ENCODE measurements around the gene IST1.
"Not testable (repeated sequence)": the region's sequence is repeated elsewhere in the genome, so short reads cannot be mapped to it uniquely, and the experiment has no call there.

Gene IST1

DNA sequence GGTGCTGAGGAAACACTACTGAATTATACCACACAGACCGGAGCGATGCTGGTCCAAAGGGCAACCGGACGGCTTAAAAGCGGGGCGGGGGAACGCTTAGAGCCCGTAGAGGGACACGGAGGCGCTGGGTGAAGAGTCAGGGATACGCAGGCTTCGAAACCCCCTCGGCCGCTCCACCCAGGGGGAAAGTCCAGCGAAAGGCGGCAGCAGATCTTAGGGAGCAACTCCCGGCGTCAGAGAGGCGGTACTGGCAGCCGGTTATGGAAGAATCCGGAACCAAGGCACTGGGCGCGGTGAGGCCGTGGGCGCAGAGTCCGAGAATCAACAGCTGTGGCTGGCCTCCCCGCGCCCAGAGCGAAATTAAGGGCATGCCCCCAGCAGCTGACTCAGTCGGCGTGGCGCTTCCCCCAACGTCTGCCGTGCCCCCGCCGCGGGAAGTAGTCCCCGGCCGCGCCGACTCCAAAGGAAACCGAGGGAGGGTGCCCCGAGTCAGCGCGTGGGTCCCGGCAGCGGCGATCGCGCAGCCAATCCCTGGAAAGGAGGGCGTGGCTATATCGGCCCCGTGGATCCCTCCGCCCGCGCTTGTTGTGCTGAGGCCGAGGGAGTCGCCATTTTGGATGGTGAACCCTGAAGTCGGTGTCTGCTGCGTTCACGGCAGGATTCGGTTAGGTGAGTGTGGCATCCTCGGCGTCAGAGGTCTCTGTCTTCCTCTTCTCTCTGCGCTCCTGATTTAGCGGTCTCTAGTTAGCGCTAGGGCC is at the start of gene IST1:
Gene IST1 (plus strand): TSS at position 611 of the 758 bp plus-strand sequence. CDS start 20,110 bp downstream, outside the sequence.
- peak; percentile 53 for DNase-seq

- DNase-seq: no peak
Measured at GRCh38 chr16:71845639-71846430, 49.5 kb upstream of the IST1 start, which contains the start of gene ATXN1L. Gene ATXN1L (plus strand): TSS chr16:71845976. CDS start chr16:71849741, 3,765 bp downstream.

- DNase-seq: no peak
Measured at GRCh38 chr16:71846431-71846830, 48.9 kb upstream of the IST1 start.

DNA sequence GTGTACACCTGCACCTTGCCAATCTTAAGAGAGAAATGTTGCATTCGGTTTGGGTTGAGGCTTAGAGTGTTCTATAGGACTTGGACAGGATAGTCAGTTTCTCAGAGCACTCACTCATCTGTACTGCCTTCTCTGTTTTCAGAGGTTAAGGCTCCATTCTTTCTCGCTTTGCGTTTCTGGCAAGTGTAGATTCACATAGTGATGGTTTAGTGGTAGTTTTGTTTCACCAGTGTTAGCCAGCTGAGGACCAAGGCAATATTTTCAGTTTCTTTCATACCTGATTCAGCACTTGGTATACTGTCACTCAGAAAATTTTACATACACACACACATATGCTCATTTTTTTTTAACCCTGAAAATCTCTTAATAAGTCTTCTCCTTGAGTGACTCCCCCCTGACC is 48.2 kb upstream of the IST1 start:
- DNase-seq: no peak

GRCh38 chr16:71848622-71849021 is 46.7 kb upstream of the IST1 start:
- DNase-seq: no peak

GRCh38 chr16:71851746-71852145 is 43.6 kb upstream of the IST1 start:
- DNase-seq: no peak

- no peak for DNase-seq
Measured at GRCh38 chr16:71852158-71852557, 43.2 kb upstream of the IST1 start.

- no peak for DNase-seq
Measured at GRCh38 chr16:71852561-71852960, 42.8 kb upstream of the IST1 start.

DNA sequence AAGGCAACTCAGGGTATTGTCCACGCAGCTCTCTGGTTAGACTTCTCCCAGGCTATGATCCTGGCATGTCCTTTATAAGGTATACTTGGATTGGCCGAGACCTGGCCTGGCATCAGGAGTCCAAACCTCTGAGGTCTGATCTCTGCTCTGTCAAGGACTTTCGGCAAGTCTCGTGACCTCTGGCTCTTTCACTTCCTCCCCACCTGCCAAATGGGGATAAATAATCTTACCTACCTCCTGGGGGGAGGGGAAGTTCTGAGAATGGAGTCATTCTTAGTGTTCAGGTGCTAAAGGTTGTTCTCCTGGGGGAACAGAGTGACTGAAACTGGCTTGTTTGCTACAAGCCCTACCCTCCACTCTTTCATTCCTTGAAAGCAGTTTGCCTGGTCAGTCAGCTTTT is 41.9 kb upstream of the IST1 start:
- no peak for DNase-seq

- no peak for DNase-seq
Measured at GRCh38 chr16:71854369-71854948, 40.9 kb upstream of the IST1 start.

DNA sequence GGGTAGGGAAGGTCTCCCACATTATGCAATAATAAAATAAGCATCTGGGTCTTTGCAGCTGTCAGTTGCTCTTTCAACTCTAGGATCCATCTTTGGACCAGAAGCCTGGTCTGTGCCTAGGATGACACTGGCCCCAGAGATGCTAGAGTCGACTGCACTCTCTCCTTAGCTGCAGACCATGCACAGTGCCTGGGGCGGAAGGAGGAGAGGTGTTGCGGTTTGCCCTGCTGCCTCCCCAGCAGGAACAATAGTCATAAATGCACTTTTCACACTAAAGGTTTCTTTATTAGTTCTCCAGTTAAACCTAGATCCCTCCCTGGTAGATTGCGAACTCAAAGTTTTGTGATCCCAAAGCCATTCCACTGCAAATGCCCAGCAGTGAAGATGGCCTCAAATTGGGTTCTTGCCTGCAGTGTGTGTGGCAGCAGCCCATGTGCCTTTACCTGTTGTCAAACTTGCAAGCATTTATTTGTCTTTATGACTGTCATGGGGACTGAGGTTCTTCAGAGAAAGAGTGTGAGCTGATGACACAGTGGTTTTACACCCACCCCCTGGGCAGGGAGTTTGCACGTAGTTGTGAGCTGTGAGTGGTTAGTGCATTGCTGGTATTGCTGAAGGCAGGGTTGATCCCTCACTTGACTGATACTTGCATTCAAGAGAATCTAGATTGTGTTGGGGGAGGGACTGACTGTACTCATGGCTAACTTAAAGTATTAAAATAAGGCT is 39.2 kb upstream of the IST1 start:
- DNase-seq: no peak

DNA sequence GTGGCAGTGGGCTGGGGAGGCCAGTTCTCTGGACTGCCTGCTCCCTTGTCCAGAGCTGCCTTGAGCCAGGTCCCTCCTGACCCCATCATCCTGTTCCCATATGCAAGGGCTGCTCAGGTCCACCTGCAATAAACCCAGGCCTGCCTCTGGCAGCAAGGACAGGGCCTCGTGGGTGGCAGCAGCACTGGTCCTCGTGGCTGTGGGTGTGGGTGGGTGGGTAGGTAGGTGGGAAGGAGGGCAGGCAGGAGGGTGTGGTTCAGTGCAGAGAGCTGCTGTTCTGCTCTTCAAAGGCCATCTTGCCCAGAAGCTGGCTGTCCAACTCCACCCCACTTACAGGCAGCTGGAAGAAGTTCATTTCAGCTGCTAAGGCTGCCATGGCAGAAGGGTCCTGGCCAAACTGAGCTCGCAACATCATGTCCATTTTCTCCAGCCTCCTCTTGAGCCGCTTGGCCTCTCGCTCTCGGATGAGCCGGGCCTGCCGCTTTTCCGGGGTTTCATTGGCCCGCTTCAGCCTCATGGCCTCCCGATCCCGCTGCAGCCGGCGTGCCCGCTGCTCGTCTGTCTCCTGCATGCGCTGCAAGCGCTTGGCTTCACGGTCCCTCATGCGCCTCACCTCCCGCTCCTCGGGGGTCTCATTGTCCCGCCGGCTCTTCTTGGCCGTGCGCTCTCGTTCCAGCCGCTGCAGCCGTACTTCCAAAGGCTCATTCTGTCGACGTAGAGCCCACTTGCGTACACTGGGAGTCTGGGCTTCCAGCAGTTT is 35.4 kb upstream of the IST1 start:
- no peak for DNase-seq

DNA sequence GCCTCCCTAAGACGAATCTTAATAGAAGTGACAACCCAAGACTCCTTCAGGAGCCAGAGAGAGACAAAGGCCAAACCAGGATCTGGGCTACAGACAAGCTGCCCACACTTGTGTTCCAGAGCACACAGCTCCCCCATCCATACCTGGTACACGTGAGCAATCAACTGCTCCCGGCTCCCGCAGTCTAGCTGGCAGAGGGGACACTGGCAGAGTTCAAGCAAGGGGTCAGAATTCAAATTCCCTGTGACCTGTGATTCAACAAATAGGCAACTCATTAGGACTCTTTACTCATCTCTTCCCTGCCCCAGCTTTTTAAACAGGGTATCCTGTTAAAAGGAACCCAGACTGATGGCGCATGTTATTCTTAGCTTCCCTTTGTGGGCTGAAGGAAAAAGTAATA is 31.3 kb upstream of the IST1 start:
- DNase-seq: no peak

DNA sequence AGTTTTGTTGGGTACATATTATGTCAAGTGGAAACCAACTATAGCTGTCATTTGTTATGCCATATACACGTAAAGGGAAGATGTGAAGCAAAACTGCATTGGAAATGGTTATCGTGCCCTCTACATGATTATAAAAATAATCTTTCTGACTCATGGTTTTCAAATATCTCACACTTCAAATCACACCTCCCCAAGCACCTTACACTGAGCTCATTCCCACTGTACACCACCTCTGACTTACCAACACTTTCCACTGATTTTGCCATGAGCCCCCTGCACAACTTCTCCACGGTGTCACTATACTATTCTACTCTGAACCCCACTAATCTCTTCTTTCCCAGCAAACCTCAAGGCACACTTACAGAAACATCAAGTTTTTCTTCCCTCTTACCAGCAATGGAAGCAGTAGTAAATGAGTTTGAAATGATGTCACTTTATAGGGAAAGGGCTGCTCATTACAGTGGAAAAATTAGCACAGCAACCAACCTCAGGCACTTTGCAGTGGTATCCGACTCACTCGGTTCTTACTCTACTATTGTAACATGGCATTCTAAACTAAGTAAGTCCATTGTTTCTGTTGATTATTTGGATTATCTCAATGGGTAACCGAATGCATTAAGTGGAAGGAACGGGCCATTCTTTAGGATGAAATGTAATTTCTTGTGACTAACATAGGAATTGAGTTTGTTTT is 30.0 kb upstream of the IST1 start:
- no peak for DNase-seq

- not testable (repeated sequence) for DNase-seq
Measured at GRCh38 chr16:71867175-71867574, 28.2 kb upstream of the IST1 start.

- DNase-seq: no peak
Measured at GRCh38 chr16:71867939-71868338, 27.4 kb upstream of the IST1 start.

DNA sequence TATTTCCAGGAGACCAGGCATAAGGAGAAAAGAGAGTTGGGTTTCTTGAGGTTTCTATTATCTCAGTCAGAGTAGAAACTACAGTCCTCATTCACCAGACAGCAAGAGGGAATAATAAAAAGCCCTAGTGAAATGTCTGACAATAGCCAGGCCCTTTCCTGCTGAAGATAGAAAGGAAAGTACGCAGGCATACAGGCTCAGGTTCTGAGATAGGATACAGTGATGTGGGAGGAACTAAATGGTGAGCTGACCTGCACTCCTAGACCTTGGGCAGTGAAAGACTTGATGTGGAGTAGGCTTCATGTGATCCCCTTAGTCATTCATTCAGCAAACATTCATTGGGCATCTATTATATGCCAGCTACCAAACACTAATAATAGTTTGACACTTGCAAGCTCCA is 26.2 kb upstream of the IST1 start:
- DNase-seq: no peak

- no peak for DNase-seq
Measured at GRCh38 chr16:71870818-71871217, 24.5 kb upstream of the IST1 start.

DNA sequence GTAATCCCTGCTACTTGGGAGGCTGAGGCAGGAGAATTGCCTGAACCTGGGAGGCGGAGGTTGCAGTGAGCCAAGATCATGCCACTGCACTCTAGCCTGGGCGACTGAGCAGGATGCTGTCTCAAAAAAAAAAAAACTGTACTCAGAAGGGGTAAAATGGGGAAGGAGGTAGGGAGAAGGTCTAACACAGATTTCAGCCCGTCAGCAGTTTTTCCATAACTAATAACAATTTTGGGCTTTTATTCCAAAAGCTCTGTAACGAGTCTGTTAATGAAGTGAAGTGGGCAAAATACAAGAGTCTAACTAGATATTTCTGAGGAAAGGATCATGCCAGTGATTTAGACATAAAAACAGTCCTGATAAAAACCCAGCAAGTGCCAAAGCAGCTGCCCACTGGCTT is 22.1 kb upstream of the IST1 start:
- no peak for DNase-seq

DNA sequence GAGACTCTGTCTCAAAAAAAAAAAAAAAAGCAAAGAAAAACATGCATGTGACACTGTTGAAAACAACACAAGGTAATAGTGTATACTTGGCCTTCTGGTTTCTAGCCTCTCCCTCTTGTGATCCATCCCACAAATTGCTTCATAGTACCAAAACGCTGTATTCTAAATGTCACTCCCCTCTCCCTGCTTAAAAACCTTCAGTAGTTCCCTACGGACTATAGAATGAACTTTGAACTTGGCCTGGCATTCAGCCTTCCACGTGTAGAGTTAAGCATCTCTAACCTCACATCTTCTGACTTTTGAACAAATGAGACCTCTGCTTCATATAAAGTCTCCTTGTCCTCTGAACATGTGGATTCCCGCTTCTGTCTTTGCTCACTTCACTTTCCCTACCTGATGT is 16.4 kb upstream of the IST1 start:
- DNase-seq: no peak

DNA sequence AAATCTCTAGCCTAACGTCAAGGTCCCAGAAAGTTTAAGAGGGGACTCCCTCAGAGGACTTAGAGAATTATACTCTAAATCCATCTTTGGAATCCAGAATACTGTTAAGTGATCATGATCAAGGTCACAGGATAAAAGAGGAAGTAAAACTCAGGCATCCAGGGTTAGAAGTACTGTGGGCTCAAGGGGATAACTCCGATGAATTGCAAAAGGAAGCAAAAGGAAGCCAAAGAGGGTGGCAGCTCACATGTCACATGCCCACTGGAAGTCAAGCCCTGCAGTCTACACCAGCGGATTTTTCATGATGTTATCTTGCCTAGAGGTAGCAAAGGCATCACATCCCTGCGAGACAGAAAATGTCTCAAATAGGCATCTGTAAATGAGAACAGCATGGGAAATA is 15.2 kb upstream of the IST1 start:
- DNase-seq: peak; percentile 37

Measured in SIG-M5 (cell line).